Activated CD8-positive, alpha-beta T cell treated with anti-CD3 and anti-CD28 coated beads, Interleukin-2, amount 10 ng/mL, durations not matched to agents 7 days and 5 days (primary cell): ENCODE results near the gene IMPA2. TPM values are rescaled to one million over a fixed set of nuclear protein-coding genes. Genes with fewer than 3 reads are reported as not detected.
A peak's percentile ranks its signal among the peaks of the same experiment; 100 is the strongest.

ENCODE experiments used
- ATAC-seq: fragments of 150-1000 bp; cut with Tn5 transposase; one replicate; pipeline ENCODE4 v1.10.0; 2021; ENCODE audit warnings: moderate library complexity
- CTCF ChIA-PET: fragments of 350-600 bp; sonication (Branson Sonifier 250); formaldehyde crosslinking; loops from one replicate; lab custom pipeline; 2021; ENCODE audit warnings: antibody characterized with exemption; lab: Charles Lee
- POLR2A ChIA-PET: fragments of 350-600 bp; sonication (Branson Sonifier 250); formaldehyde crosslinking; loops from one replicate; lab custom pipeline; 2021; ENCODE audit warnings: antibody characterized with exemption; lab: Charles Lee
- DNase-seq: peaks from one replicate; pipeline ENCODE4 v3.0.0-alpha.2; 2020
- H3K27ac Mint-ChIP-seq: one replicate; pipeline ENCODE4 v1.8.0; 2021; ENCODE audit warnings: mild to moderate bottlenecking, mixed read lengths
- H3K27me3 Mint-ChIP-seq: one replicate; pipeline ENCODE4 v1.8.0; 2021; ENCODE audit warnings: low read depth, mixed read lengths
- H3K36me3 Mint-ChIP-seq: one replicate; pipeline ENCODE4 v1.8.0; 2021; ENCODE audit warnings: low read depth, mixed read lengths
- H3K4me1 Mint-ChIP-seq: one replicate; pipeline ENCODE4 v1.8.0; 2021; ENCODE audit warnings: low read depth, mixed read lengths
- H3K4me3 Mint-ChIP-seq: one replicate; pipeline ENCODE4 v1.8.0; 2021; ENCODE audit warnings: mild to moderate bottlenecking, mixed read lengths
- H3K9me3 Mint-ChIP-seq: one replicate; pipeline ENCODE4 v1.8.0; 2022; ENCODE audit warnings: mixed read lengths; ENCODE audit not compliant: insufficient read depth
- total RNA-seq, 2 experiments: library from RNA; stranded (reverse); gene quantifications; one replicate each; pipeline ENCODE4 v1.2.3, GENCODE V29; 2021

Gene IMPA2
- total RNA-seq, 2 experiments from 2014 or later: 21.1 to 22.3 TPM

- no peak overlapping the region for H3K27ac Mint-ChIP-seq
- H3K4me1 Mint-ChIP-seq: peaks cover 19% of the 10 kb centered on the region
- H3K27me3 Mint-ChIP-seq: no peaks in the 10 kb centered on the region
- ChIA-PET CTCF (interaction anchor here (1.6 to 13.2 kb wide), 2 partner anchors 54 to 259 kb away, joined by 4 to 282 read pairs; no protein-coding TSS in a partner anchor), POLR2A (no interaction called here)
- no peaks in the 10 kb centered on the region for H3K9me3 Mint-ChIP-seq
- ATAC-seq (no peak), DNase-seq (no peak)
- no peaks in the 10 kb centered on the region for H3K36me3 Mint-ChIP-seq
- H3K4me3 Mint-ChIP-seq: no peak overlapping the region
Observed at GRCh38 chr18:11992096-11992790, 10.9 kb downstream of the IMPA2 start.

GRCh38 chr18:11993264-11993916 is 12.1 kb downstream of the IMPA2 start:
- DNase-seq: no peak
- POLR2A ChIA-PET: no interaction called here
- H3K27me3 Mint-ChIP-seq: no peaks in the 10 kb centered on the region
- H3K9me3 Mint-ChIP-seq: no peaks in the 10 kb centered on the region
- H3K36me3 Mint-ChIP-seq: no peaks in the 10 kb centered on the region
- no peak overlapping the region for H3K27ac Mint-ChIP-seq
- ATAC-seq: no peak
- CTCF ChIA-PET: interaction anchor here (0.7 to 13.2 kb wide), 3 partner anchors 11 to 260 kb away, joined by 3 to 282 read pairs (median 4); no protein-coding TSS in a partner anchor
- peaks cover 19% of the 10 kb centered on the region for H3K4me1 Mint-ChIP-seq
- H3K4me3 Mint-ChIP-seq: no peak overlapping the region

GRCh38 chr18:11994336-11994702 is 13.0 kb downstream of the IMPA2 start:
- POLR2A ChIA-PET: no interaction called here
- DNase-seq (no peak), ATAC-seq (no peak)
- Mint-ChIP-seq H3K4me1 (peaks cover 19% of the 10 kb centered on the region), H3K4me3 (no peak overlapping the region), H3K27ac (no peak overlapping the region), H3K27me3 (no peaks in the 10 kb centered on the region), H3K36me3 (no peaks in the 10 kb centered on the region), H3K9me3 (no peaks in the 10 kb centered on the region)
- CTCF ChIA-PET: interaction anchor here (1.0 to 13.2 kb wide), 11 partner anchors 11 to 338 kb away, joined by 3 to 282 read pairs (median 13); partner anchors contain the start of gene IMPA2

GRCh38 chr18:11994703-11995444 is 13.6 kb downstream of the IMPA2 start:
- DNase-seq (no peak), ATAC-seq (no peak)
- Mint-ChIP-seq H3K9me3 (no peaks in the 10 kb centered on the region), H3K27ac (no peak overlapping the region), H3K36me3 (no peaks in the 10 kb centered on the region), H3K27me3 (no peaks in the 10 kb centered on the region), H3K4me3 (no peak overlapping the region), H3K4me1 (peaks cover 19% of the 10 kb centered on the region)
- POLR2A ChIA-PET: no interaction called here
- CTCF ChIA-PET: interaction anchor here (0.7 to 13.2 kb wide), 26 partner anchors 8 to 339 kb away, joined by 3 to 282 read pairs (median 4); partner anchors contain the start of gene IMPA2

- Mint-ChIP-seq H3K9me3 (no peaks in the 10 kb centered on the region), H3K4me3 (no peak overlapping the region), H3K4me1 (peaks cover 19% of the 10 kb centered on the region), H3K27ac (peak overlapping the region; percentile 53), H3K27me3 (no peaks in the 10 kb centered on the region), H3K36me3 (no peaks in the 10 kb centered on the region)
- ATAC-seq (peak; percentile 83), DNase-seq (peak; percentile 68)
- ChIA-PET POLR2A (interaction anchor here (0.6 to 1.0 kb wide), 3 partner anchors 14 to 103 kb away, joined by 3 read pairs; no protein-coding TSS in a partner anchor), CTCF (interaction anchor here (0.7 to 13.2 kb wide), 31 partner anchors 9 to 340 kb away, joined by 3 to 282 read pairs (median 4); partner anchors contain the start of gene IMPA2)
Observed at GRCh38 chr18:11995445-11996189, 14.3 kb downstream of the IMPA2 start.

GRCh38 chr18:11996190-11996754 is 15.0 kb downstream of the IMPA2 start:
- ChIA-PET POLR2A (interaction anchor here (0.9 to 1.0 kb wide), 2 partner anchors 14 to 58 kb away, joined by 3 read pairs; no protein-coding TSS in a partner anchor), CTCF (interaction anchor here (0.7 to 13.2 kb wide), 24 partner anchors 9 to 340 kb away, joined by 3 to 282 read pairs (median 5); partner anchors contain the start of gene IMPA2)
- Mint-ChIP-seq H3K9me3 (no peaks in the 10 kb centered on the region), H3K4me1 (peaks cover 19% of the 10 kb centered on the region), H3K4me3 (no peak overlapping the region), H3K36me3 (peaks cover 1% of the 10 kb centered on the region), H3K27me3 (no peaks in the 10 kb centered on the region), H3K27ac (peak overlapping the region; percentile 53)
- no peak for ATAC-seq
- no peak for DNase-seq

GRCh38 chr18:11996907-11997306 is 15.6 kb downstream of the IMPA2 start:
- Mint-ChIP-seq H3K36me3 (peaks cover 4% of the 10 kb centered on the region), H3K4me3 (no peak overlapping the region), H3K4me1 (peaks cover 19% of the 10 kb centered on the region), H3K9me3 (no peaks in the 10 kb centered on the region), H3K27ac (no peak overlapping the region), H3K27me3 (no peaks in the 10 kb centered on the region)
- ChIA-PET CTCF (interaction anchor here (1.0 to 13.2 kb wide), 7 partner anchors 14 to 341 kb away, joined by 3 to 282 read pairs (median 5); partner anchors contain the start of gene IMPA2), POLR2A (interaction anchor here (0.7 kb wide), 1 partner anchor 260 kb away, joined by 3 read pairs; no protein-coding TSS in a partner anchor)
- ATAC-seq (no peak), DNase-seq (no peak)

GRCh38 chr18:11997466-11997865 is 16.2 kb downstream of the IMPA2 start:
- ChIA-PET CTCF (interaction anchor here (0.9 to 13.2 kb wide), 5 partner anchors 17 to 341 kb away, joined by 3 to 282 read pairs (median 3); no protein-coding TSS in a partner anchor), POLR2A (interaction anchor here (0.7 kb wide), 1 partner anchor 261 kb away, joined by 3 read pairs; no protein-coding TSS in a partner anchor)
- peaks cover 19% of the 10 kb centered on the region for H3K4me1 Mint-ChIP-seq
- no peak overlapping the region for H3K4me3 Mint-ChIP-seq
- no peaks in the 10 kb centered on the region for H3K27me3 Mint-ChIP-seq
- H3K36me3 Mint-ChIP-seq: peaks cover 4% of the 10 kb centered on the region
- no peak for ATAC-seq
- H3K27ac Mint-ChIP-seq: no peak overlapping the region
- no peaks in the 10 kb centered on the region for H3K9me3 Mint-ChIP-seq
- DNase-seq: no peak

- DNase-seq (no peak), ATAC-seq (no peak)
- no peak overlapping the region for H3K27ac Mint-ChIP-seq
- POLR2A ChIA-PET: no interaction called here
- peaks cover 19% of the 10 kb centered on the region for H3K4me1 Mint-ChIP-seq
- H3K27me3 Mint-ChIP-seq: no peaks in the 10 kb centered on the region
- CTCF ChIA-PET: interaction anchor here (0.9 to 13.2 kb wide), 4 partner anchors 16 to 342 kb away, joined by 3 to 282 read pairs (median 3); no protein-coding TSS in a partner anchor
- H3K4me3 Mint-ChIP-seq: no peak overlapping the region
- H3K9me3 Mint-ChIP-seq: no peaks in the 10 kb centered on the region
- peaks cover 4% of the 10 kb centered on the region for H3K36me3 Mint-ChIP-seq
Observed at GRCh38 chr18:11998193-11998592, 16.9 kb downstream of the IMPA2 start.

- ChIA-PET CTCF (interaction anchor here (1.4 to 13.2 kb wide), 2 partner anchors 39 to 62 kb away, joined by 3 to 282 read pairs; no protein-coding TSS in a partner anchor), POLR2A (no interaction called here)
- Mint-ChIP-seq H3K4me1 (peaks cover 19% of the 10 kb centered on the region), H3K27ac (no peak overlapping the region), H3K4me3 (no peak overlapping the region), H3K27me3 (no peaks in the 10 kb centered on the region), H3K36me3 (peaks cover 7% of the 10 kb centered on the region), H3K9me3 (no peaks in the 10 kb centered on the region)
- no peak for DNase-seq
- no peak for ATAC-seq
Observed at GRCh38 chr18:11999429-11999828, 18.1 kb downstream of the IMPA2 start.
